Measurements from ENCODE around the gene LINC01488.

- no peak for TF ChIP-seq CTCF (IDR thresholded peaks at IDR 0.05; ENCODE audit: insufficient read depth, low read depth, low read length)
- TF ChIP-seq EZH2 (IDR thresholded peaks at IDR 0.05; ENCODE audit: insufficient read depth, low read length): no peak
These were observed 44.3 kb downstream of the LINC01488 start for GRCh38 chr11:69525516-69526452.
